HG02970 (cell line): ENCODE data around the gene FAM13A.

ENCODE experiments used
- ATAC-seq: cut with Tn5 transposase; IDR thresholded peaks from one replicate; pipeline ENCODE4 v1.9.1; 2021; ENCODE audit warnings: mild to moderate bottlenecking, moderate library complexity, moderate number of reproducible peaks; ENCODE audit not compliant: unreplicated experiment, low FRiP score

FAM13A gene

GRCh38 chr4:88735564-88735963 is 321.4 kb downstream of the FAM13A start:
- ATAC-seq: no peak

DNA sequence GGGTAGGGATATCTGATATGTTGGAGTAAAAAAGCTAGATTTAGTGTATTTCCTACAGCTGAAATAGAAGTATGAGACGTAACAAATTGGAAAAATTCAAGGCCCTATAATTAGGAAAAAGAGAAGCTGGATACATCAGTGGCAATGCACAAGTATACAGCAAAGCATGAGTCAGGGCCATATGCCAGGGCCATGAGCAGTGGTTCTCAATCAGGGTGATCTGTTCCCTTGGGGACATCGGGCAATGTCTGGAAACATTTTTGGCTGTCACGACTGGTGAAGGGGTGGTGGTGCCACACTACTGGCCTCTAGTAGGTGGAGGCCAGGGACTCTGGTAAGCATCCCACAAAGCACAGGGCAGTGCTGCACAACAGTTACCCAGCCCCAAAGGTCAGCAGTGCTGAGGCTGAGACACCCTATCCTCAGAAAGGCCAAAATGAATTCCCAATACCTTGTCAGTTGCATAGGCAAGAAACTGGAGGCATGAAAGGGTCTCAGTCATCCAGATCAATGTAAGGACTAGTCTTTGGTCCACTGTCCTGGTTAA is 322.5 kb downstream of the FAM13A start:
- ATAC-seq: no peak

DNA sequence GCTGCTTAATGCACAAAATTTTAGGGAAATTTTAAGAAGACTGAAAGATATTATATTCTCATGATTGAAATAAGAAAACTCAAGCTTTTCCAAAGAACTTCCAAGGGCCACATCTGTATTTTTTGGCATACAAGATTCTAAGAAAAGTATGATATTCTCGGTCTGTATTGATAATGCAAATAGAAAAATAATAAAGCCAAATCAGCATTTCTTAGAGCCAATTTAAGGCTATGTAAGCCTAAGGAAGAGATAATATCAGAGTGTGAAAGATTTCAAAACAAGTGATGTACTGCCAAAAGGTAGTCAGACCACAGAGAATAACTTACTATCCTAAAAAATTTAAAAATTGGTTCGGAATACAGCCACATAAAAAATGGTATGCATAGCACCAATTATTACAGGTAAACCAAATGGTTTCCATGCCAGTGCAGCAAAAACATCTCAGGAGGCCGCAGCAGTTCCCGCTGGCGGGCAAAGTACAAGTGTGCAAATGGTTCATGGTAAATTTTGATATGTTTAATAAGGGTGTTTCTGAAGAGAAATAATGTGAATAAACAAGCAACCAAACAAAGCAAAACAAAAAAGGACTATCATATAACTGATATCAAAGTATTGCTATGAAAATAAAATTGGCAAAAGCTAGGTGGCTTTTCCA is 324.1 kb downstream of the FAM13A start:
- ATAC-seq: no peak

DNA sequence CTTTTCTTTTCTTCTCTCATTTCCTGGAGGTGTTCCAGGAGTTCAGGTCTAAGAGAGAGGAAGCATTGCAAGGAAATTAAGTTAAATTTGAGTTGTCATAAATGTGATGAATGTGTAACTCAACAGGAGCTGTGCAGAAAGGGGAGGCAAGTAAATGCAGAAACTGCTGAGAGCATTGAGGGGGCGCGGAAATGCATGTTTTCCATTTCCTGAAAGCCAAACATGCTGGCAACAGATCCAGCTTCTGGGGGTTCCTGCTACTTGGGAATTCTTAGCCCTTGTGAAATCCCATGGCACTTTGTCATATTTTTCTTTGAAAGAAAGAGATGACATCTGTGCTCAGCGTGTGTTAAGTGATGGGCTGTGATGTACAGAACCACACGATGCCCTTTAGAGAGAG is 325.6 kb downstream of the FAM13A start:
- no peak for ATAC-seq

DNA sequence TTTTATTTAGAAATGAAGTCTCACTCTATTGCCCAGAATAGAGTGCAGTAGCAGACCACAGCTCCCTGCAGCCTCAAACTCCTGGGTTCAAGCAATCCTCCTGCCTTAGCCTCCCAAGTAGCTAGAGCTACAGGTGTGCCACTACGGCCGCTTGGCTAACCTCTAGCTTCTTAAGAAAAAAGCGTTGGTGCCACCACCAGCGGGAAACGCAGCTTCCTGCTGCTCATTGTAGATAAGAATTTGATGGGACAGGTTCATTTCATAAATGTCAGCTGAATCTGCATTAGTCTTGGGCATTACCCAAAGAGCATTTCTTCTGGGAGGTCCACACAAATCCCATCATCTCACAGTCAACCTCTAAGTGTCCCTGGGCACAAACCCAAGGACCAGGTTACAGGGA is 326.2 kb downstream of the FAM13A start:
- no peak for ATAC-seq

DNA sequence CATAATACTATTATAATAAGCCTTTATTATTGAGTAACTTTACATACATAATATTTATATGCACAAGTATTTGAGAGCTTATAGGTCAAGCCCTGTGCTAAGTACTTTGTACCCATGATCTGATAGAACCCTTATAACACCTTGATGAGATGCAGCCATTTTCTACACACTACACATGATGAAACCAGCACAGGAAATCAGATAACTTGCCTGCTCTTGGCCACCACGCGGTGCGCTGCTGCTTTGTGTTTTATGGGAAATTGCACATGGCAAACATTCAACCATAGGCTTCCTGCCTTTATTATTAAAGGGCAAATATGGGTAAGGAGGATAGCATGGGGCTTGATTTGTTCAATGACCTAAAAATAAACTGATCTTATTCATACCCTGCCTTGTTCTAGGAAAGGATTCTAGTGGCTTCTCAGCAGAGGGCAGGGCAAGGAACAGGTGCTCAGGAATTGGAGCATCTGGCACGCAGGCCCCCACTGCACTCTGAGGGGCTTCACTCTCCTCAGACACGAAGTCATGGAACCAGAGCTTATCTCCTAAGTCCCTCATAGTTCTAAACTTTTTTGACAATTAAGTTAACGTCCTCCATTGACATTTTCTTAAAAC is 327.7 kb downstream of the FAM13A start:
- ATAC-seq: no peak

- no peak for ATAC-seq
These were observed 328.8 kb downstream of the FAM13A start for GRCh38 chr4:88728146-88728545.

DNA sequence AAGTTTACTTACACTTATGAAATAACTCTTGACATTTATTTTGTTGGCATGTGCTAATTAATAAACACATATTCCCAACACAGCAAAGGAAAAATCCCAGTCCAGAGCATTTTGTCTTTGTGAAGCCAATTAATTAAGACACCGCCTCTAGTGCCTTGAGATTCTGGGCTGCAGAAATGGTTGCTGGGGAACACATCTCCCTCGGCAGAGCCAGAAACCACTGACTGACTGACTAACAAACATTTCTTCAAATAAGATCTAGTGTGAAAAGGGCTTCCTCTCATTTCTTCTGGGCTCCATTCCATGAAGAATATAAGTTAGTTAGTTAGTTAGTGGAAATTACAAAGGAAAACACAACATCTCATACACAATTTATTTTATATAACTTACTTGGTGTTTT is 331.0 kb downstream of the FAM13A start:
- no peak for ATAC-seq

DNA sequence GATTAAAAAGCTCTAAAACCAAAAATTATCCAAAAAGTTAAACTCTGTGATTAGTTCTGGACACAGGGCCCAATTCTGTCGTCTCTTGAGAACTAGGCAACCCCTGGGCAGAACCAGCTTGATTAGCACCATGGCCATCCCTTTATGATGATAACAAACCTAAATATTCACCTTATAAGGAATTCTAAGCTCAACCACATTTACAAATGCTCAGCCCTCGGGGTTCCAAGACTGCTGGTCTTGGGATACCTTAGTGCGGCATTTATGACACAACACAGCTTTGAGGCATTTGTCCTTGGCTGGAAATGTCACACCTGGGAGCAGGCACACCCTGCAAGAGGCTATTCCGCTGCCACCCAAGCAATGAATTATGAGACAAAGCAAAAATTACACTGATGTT is 331.8 kb downstream of the FAM13A start:
- no peak for ATAC-seq

DNA sequence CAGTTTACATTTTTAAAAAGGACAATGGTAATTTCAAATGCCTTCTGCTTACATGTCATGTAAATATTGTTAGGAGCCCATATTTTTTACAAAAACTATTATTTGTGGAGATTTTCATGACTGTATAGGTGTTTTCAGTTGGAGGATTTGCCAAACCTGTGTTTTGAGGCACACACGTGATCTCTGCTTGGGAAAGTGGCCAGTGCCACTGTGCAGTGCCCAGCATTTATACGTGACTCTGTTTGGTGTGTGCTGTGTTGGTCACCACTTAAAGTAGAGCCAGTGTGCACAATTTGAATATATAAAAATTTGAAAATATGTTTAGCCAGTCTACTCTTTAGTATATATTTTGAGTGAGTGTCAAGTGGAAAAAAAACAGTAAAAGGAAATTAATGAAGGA is 332.6 kb downstream of the FAM13A start:
- ATAC-seq: no peak

GRCh38 chr4:88722828-88723227 is 334.2 kb downstream of the FAM13A start:
- ATAC-seq: no peak

DNA sequence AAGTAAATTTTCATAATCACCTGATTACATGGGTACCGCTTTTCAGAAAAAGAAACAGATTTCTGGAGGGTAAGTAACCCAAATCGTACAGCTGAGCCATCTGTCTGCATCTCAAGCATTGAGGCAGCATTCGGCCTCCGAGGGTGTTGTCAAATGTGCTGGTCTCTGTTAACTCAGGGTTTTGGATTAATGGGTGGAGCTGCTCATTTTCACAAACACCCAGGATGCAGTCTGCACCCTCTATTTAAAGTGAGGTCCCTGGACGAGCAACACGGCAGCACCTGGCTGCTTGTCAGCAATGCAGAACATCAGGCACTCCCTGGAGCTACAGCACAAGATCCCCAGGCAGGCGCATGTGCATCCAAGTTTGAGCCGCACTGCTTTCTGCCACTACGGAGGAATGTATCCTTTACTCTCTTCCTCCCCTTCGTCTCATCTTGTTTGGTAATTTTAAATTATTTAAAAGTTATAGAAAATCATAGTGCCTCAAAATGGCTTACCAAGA is 334.7 kb downstream of the FAM13A start:
- no peak for ATAC-seq

DNA sequence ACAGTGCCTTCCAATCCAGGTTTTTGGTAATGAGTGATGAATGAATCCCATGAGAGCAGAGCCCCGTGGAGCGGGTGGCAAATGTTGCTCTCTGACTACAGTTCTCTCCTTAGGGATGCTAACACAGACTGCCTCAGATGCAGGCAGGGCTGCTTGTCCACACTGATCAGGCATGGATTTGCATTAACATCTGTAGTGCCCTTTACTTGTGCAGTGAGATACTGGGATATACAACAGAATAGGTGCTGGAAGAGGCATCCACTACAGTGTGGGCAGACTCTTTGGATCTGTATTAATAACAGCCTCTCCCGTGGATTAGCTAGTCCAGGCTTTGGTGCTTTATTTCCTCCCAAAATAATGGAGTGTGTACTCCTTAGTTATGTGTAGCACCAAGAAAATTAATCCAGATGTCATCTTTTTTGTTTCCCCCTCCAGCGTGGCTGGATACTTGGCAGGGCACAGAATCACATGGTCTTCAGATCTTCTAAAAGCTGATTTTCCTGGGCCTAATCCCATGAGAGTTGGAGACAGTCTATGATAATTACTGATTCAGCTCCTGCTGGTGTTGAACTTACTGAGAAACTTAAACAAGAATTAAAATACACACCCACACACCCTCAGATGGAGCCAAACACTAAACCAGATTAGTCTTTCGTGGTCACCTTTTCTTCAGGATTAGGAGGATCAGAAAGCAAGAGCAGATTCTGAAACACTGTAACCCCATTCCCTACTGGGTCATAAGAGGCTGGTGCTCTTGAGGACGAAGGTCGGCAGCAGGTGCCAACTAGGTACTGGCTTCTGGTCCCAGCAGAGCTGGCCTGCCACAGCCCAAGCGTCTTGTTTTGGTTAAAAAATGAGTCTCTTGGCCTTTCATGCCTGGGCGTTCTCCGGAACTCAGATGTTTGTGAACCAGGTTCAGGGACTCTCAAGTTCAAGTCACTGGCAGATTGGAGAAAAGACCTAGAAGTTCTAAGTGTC is 336.2 kb downstream of the FAM13A start:
- no peak for ATAC-seq

DNA sequence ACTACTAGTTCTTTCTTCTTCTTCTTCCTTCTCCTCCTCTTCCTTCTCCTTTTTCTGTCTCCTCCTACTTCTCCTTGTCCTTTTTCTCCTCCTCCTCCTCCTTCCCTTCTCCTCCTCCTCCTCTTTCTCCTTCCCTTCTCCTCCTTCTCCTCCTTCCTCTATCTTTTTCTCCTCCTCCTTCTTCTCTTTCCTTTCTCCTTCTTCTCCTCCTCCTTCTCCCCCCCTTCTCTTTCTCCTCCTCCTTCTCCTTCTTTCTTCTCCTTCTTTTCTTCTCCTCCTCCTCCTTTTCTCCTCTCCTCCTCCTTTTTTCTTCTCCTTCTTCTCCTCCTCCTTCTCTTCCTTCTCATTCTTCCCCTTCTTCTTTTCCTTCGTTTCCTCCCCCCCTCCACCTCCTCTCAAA is 337.6 kb downstream of the FAM13A start:
- no peak for ATAC-seq

GRCh38 chr4:88718098-88718497 is 338.9 kb downstream of the FAM13A start:
- no peak for ATAC-seq

- no peak for ATAC-seq
These were observed 343.2 kb downstream of the FAM13A start for GRCh38 chr4:88713782-88714181.

DNA sequence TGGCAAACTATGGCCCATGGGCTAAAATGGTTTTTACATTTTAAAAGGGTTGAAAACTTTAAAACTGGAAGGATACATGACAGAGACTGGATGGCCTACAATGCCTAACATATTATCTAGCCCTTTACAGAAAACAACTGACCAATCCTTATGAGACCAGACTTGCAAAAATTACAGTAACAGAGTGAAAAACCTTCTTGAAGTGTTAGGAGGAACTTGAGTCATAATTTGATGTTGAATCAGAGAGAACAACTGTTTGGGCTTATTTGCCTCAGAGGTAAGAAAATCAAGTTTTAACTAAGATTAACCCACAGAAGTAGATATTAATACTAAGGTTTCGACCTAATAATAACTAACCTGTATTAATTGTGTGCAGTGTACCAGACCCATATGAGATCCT is 347.0 kb downstream of the FAM13A start:
- no peak for ATAC-seq

DNA sequence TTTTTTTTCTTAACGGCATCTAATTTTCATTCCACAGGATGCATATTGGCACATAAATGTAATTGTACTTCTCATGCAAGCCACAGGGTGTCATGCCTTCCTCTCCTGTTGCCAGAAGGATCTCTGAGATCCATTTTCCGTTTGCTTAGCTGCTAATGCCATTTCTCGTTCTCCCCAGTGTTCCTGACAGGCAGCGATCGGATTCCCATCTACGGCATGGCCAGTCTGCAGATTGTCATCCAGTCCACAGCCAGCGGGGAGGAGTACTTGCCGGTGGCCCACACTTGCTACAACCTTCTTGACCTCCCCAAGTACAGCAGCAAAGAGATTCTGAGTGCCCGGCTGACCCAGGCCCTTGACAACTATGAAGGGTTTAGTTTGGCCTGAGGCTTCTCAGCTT is 350.4 kb downstream of the FAM13A start:
- no peak for ATAC-seq

DNA sequence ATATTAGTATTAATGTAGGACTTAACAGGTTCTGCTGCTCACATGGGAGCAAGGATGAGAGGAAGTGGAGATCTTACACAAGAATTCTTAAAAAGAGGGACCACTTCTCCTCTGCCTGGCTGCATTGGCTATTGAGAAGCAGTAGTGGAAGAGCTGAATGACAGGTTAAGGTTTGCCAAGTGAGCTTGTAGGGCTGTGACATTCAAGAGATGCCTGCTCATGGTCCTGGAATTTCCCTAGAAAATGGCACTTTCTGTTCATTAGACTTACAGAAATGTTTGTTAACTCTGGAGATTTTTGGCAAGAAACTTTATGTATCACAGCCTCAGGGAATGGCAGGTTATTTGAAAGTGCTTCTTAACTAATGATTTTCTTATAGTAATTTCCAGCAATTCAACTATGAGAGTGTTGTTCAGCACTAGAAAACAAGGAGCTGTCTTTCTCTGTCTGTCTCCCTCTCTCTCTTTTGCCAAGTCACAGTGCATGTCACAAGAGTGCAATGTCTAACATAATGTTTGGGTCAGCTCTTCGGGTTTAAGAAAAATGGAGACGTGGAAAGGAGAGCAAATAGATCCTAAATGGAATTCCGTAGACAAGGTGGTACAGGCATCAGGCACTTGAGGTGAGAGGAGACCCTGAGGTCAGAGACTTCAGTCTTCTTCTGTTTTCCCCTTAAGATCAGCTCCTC is 351.0 kb downstream of the FAM13A start:
- no peak for ATAC-seq

- no peak for ATAC-seq
These were observed 351.8 kb downstream of the FAM13A start for GRCh38 chr4:88705223-88705622.
